Fibroblast of the aortic adventitia (primary cell): ENCODE data around the gene U2AF2. TPM values are rescaled to one million over a fixed set of nuclear protein-coding genes. Genes with fewer than 3 reads are reported as not detected.

Experiments used
- DNase-seq: peaks from one replicate; pipeline ENCODE4 v3.0.0-alpha.2; 2010; ENCODE audit warnings: low read depth
- H3K4me3 ChIP-seq: 2 replicates; pipeline ENCODE4 v1.5.1; 2011; ENCODE audit warnings: low read depth, mild to moderate bottlenecking, control low read depth, low read length, moderate library complexity
- total RNA-seq: library from RNA; depleted of rRNA; stranded (reverse); fragments of >200 nt; gene quantifications from 2 replicates; pipeline ENCODE4 v1.2.3, GENCODE V29; 2012; ENCODE audit warnings: low replicate concordance
- TF ChIP-seq, protein P1 (sequence below): IDR thresholded peaks from 2 replicates; pipeline ENCODE4 v1.5.1; 2011; ENCODE audit warnings: mild to moderate bottlenecking, low read length, control low read depth, inconsistent platforms; ENCODE audit not compliant: insufficient read depth

The U2AF2 gene
- total RNA-seq, 1 donor: 71.4 TPM

DNA sequence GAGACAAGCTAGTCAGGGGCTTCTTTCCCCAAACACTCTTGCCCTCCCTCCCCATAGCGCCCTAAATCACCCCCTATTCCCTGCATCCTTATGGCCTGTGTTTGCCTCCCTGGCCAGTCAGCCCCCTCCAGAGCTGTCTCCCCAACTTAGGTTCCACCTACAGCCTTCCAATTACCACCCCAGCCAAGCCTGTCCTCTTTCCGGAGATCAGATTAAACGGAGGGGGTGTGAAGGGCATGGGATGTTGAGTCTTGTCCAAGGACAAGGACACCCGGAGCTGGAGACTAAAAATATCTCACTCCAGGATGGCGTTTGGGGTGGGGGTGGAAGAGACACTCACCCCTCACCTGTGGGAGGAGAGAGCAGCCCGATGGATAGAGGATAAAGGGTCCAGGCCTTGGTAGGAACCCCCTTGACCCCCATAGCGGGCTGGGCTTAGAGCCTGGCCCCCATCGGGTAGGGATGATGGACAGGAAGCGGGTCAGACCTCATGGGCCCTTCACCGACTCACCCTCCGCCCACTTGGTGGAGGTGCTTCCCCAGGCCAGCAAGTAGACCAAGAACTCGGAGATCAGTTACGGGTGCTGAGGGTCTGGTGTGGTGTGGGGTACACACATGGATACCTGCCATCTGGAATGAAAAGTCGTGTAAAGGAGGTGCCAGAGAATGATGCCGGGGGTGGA lies 43.4 kb upstream of the U2AF2 start:
- DNase-seq: no peak
- TF ChIP-seq, protein P1, sequence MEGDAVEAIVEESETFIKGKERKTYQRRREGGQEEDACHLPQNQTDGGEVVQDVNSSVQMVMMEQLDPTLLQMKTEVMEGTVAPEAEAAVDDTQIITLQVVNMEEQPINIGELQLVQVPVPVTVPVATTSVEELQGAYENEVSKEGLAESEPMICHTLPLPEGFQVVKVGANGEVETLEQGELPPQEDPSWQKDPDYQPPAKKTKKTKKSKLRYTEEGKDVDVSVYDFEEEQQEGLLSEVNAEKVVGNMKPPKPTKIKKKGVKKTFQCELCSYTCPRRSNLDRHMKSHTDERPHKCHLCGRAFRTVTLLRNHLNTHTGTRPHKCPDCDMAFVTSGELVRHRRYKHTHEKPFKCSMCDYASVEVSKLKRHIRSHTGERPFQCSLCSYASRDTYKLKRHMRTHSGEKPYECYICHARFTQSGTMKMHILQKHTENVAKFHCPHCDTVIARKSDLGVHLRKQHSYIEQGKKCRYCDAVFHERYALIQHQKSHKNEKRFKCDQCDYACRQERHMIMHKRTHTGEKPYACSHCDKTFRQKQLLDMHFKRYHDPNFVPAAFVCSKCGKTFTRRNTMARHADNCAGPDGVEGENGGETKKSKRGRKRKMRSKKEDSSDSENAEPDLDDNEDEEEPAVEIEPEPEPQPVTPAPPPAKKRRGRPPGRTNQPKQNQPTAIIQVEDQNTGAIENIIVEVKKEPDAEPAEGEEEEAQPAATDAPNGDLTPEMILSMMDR: no peak
- no peak overlapping the region for H3K4me3 ChIP-seq

DNA sequence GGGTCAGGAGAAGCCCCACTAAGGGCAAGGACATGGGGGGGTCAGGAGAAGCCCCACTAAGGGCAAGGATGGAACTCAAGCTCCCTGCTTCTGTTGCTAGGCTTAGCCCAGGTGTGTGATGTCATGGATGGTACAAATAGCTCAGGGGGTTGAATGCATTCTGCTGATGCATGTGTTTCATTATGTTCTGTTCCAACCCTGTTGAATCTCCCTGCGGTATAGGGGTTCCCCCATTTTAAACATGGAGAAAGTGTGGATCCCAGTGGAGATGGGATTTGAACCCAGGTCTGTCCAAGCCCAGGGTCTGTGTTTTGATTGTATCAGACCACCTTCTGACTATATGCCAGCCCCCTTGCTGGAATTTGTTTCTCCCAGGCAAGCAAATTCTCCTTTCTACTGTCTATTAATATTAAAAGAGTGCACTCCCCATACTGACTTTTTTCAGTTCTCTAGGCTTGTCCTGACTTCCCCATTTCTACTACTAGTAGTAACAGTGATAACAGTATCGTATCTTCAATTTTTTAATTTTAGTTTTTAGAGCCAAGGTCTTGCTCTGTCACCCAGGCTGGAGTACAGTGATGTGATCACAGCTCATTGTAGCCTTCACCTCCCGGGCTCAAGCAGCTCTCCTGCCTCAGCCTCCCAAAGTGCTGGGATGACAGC lies 42.7 kb upstream of the U2AF2 start:
- no peak for DNase-seq
- TF ChIP-seq, protein P1: no peak
- H3K4me3 ChIP-seq: no peak overlapping the region

DNA sequence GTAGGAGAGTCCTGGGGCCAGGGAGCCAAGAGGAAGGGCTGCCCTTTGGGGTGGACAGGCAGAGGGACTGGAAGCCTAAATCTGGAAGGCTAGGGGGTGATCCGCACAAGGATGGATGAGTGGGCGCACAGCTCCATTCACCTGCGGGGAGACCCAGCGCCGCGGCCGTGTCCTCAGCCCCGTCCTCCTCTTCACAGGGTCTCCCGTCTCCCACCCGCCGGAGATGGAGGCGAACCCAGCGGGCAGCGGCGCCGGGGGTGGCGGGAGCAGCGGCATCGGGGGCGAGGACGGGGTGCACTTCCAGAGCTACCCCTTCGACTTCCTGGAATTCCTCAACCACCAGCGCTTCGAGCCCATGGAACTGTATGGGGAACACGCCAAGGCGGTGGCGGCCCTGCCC lies 41.4 kb upstream of the U2AF2 start:
- no peak overlapping the region for H3K4me3 ChIP-seq
- TF ChIP-seq, protein P1: no peak
- DNase-seq: no peak

DNA sequence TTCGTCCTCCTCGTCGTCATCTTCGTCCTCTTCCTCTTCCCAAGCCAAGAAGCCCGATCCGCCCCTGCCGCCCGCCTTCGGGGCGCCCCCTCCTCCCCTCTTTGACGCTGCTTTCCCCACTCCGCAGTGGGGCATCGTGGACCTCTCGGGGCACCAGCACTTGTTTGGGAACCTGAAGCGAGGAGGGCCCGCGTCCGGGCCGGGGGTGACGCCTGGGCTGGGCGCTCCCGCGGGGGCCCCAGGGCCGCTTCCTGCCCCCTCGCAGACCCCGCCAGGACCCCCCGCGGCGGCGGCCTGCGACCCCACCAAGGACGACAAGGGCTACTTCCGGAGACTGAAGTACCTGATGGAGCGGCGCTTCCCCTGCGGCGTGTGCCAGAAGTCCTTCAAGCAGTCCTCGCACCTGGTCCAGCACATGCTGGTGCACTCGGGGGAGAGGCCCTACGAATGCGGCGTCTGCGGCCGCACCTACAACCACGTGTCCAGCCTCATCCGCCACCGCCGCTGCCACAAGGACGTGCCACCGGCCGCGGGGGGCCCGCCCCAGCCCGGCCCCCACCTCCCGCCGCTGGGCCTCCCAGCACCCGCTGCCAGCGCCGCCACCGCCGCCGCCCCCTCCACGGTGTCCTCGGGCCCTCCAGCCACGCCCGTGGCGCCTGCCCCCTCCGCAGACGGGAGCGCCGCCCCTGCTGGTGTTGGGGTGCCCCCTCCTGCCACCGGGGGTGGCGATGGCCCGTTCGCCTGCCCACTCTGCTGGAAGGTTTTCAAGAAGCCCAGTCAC lies 40.7 kb upstream of the U2AF2 start:
- no peak for DNase-seq
- TF ChIP-seq, protein P1: no peak
- no peak overlapping the region for H3K4me3 ChIP-seq

DNA sequence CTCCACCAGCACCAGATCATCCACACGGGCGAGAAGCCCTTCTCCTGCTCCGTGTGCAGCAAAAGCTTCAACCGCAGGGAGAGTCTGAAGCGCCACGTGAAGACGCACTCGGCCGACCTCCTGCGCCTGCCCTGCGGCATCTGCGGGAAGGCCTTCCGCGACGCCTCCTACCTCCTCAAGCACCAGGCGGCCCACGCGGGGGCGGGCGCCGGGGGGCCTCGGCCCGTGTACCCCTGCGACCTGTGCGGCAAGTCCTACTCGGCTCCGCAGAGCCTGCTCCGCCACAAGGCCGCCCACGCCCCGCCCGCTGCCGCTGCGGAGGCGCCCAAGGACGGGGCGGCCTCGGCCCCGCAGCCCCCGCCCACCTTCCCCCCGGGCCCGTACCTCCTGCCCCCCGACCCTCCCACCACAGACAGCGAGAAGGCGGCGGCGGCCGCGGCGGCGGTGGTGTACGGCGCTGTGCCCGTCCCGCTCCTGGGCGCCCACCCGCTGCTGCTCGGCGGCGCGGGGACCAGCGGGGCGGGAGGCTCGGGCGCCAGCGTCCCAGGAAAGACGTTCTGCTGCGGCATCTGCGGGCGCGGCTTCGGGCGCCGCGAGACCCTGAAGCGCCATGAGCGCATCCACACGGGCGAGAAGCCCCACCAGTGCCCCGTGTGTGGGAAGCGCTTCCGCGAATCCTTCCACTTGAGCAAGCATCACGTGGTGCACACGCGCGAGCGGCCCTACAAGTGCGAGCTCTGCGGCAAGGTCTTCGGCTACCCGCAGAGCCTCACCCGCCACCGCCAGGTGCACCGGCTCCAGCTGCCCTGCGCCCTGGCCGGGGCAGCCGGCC lies 39.9 kb upstream of the U2AF2 start:
- no peak for DNase-seq
- TF ChIP-seq, protein P1: no peak
- no peak overlapping the region for H3K4me3 ChIP-seq
